Dedifferentiated amniotic fluid mesenchymal stem cell (primary cell): ENCODE data around the gene ASXL1.

ENCODE experiments used
- DNase-seq: peaks from one replicate; pipeline ENCODE4 v3.0.0-alpha.2; 2016; ENCODE audit errors: extremely low spot score

ASXL1 gene

DNA sequence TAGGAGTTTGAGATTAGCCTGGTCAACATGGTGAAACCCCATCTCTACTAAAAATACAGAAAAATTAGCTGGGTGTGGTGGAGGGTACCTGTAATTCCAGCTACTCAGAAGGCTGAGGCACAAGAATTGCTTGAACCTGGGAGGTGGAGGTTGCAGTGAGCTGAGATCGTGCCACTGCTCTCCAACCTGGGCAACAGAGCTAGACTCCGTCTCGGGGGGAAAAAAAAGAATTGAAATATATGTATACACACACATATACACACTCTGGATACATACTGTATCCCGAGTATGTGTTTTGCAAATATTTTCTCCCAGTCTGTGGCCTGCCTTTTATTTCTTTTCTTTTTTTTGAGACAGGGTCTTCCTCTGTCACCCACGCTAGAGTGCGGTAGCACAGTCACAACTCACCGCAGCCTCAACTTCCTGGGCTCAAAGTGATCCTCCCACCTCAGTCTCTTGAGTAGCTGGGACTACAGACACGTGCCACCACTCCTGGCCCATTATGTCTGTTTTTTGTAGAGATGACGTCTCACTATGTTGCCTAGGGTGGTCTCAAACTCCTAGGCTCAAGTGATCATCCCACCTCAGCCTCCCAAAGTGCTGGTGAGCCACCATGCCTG is 49.1 kb downstream of the ASXL1 start:
- peak; percentile 3 for DNase-seq

GRCh38 chr20:32411955-32412706 is 54.0 kb downstream of the ASXL1 start:
- DNase-seq, result no peak

GRCh38 chr20:32415494-32415893 is 57.4 kb downstream of the ASXL1 start:
- no peak for DNase-seq

- DNase-seq, result no peak
Measured at GRCh38 chr20:32416206-32416605, 58.1 kb downstream of the ASXL1 start.

GRCh38 chr20:32418376-32418775 is 60.2 kb downstream of the ASXL1 start:
- no peak for DNase-seq

DNA sequence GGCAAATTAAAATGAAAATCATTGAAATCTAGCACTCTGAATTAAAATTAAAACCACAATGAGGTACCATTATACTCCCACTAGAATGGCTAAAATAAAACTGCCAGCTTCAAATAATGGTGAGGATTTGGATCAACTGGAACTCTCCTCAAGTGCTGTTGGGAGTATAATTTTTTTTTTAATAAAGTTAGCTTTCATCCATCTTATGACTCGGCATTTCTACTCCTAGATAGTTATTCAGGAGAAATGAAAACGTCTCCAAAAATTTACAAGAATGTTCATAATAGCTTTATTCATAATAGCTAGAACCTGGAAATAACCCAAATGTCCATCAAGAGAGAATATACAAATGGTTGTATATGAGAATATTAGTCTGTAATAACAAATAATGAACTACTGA is 63.2 kb downstream of the ASXL1 start:
- DNase-seq, result no peak

DNA sequence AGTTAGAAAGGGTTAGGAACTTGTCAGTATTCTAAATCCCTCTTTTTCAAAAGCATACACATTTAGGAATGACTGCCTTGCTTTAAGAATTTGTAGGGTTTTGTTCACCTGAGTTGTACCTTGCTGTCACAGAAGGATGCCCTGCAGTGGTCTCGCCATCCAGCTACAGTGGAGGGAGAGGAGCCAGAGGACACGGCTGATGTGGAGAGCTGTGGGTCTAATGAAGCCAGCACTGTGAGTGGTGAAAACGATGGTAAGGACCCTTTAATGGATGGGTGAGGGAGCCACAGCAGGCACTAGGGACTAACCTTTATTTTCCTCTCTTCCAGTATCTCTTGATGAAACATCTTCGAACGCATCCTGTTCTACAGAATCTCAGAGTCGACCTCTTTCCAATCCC is 69.9 kb downstream of the ASXL1 start:
- DNase-seq, result no peak

GRCh38 chr20:32429343-32429742 is 71.2 kb downstream of the ASXL1 start:
- DNase-seq, result no peak

DNA sequence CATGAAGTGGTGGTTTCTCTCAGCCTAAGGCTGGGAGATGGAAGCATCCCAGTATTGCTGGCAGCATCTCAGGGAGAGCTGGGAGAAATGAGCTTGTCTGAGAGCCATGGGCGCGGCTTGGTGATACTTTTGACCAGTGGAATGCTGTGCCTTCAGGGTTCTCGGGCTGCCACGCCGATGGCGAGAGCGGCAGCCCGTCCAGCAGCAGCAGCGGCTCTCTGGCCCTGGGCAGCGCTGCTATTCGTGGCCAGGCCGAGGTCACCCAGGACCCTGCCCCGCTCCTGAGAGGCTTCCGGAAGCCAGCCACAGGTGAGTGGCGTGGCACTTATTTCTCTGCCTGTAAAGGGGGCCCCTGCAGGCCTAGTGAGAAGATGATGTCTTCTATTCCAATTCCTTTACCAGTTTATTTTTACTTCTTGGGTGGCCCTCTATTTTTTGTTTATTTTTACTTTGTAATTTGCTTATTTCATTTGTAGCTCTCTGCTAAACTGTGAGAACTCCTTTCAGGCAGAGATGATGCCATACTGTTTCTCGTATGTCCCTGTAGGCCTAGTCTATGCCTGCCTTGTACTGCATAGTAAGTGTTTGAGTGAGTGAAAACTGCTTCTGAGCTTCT is 71.7 kb downstream of the ASXL1 start:
- no peak for DNase-seq

DNA sequence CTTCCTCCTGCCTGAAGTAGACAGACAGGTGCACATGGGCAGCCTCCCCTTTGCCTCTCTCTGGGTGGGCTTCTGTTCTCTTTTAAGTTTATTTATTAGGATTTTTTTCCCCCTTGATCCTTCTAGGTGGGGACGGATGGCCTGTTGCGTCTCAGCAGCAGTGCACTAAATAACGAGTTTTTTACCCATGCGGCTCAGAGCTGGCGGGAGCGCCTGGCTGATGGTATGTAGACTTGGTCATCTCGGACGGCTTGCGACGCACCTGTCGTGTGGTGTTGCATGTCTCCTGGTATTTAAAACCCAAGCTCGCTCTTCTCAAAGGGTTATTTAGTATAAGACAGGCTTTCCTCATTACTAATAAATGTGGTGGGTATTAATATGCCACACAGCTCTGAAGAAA is 73.3 kb downstream of the ASXL1 start:
- no peak for DNase-seq

GRCh38 chr20:32432277-32432676 is 74.1 kb downstream of the ASXL1 start:
- no peak for DNase-seq

GRCh38 chr20:32433311-32434021 is 75.3 kb downstream of the ASXL1 start:
- no peak for DNase-seq

DNA sequence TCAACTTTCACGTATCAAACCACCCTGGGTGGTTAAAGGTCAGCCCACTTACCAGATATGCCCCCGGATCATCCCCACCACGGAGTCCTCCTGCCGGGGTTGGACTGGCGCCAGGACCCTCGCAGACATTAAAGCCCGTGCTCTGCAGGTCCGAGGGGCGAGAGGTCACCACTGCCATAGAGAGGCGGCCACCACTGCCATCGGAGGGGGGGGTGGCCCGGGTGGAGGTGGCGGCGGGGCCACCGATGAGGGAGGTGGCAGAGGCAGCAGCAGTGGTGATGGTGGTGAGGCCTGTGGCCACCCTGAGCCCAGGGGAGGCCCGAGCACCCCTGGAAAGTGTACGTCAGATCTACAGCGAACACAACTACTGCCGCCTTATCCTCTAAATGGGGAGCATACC is 76.3 kb downstream of the ASXL1 start:
- no peak for DNase-seq

GRCh38 chr20:32435449-32436107 is 77.4 kb downstream of the ASXL1 start:
- no peak for DNase-seq

GRCh38 chr20:32436142-32436861 is 78.2 kb downstream of the ASXL1 start:
- no peak for DNase-seq

GRCh38 chr20:32436968-32437367 is 78.8 kb downstream of the ASXL1 start:
- no peak for DNase-seq

DNA sequence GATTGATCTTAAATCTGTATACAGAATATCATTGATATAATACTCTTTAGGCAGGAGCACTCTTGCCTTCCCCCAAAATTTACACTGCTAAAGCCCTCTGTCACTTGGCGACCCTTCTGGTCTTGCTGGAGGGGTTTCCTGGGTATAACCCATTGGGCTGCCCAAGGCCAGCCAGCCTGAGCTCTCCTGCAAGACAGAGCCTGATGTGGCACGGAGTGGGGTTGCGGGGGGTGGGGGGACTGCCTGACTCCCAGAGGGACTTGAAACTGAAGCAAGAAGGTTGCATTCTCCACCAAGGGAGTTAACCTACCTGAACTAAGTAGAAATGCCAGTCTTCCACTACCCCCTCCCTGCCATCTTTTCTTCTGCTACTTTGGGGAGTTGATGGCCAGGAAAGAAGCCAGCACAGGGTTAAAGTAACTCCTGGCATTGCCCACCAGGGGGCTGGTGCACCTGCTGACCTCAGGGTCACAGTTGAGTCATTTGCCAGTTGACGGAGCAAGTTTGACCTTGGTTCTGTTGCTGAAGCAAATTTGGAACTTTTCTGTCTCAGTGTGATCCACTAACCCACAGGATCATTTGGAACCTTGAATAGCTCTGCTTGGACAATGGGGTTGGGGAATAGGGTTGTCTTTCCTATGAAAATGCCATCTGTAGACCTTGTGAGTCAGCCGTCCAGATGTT is 79.4 kb downstream of the ASXL1 start:
- no peak for DNase-seq

- DNase-seq, result no peak
Measured at GRCh38 chr20:32438331-32438858, 80.3 kb downstream of the ASXL1 start.

- no peak for DNase-seq
Measured at GRCh38 chr20:32439132-32439829, 81.2 kb downstream of the ASXL1 start.
